ENCODE results near the gene TRMT11. TPM values are rescaled to one million over a fixed set of nuclear protein-coding genes. Genes with fewer than 3 reads are reported as not detected.

TRMT11 gene
- total and polyA plus RNA-seq, 2 of the 13 experiments (the other 11 are each of a cell fraction or from before 2014, with no cell fraction given): 42.2 to 81.9 TPM

DNA sequence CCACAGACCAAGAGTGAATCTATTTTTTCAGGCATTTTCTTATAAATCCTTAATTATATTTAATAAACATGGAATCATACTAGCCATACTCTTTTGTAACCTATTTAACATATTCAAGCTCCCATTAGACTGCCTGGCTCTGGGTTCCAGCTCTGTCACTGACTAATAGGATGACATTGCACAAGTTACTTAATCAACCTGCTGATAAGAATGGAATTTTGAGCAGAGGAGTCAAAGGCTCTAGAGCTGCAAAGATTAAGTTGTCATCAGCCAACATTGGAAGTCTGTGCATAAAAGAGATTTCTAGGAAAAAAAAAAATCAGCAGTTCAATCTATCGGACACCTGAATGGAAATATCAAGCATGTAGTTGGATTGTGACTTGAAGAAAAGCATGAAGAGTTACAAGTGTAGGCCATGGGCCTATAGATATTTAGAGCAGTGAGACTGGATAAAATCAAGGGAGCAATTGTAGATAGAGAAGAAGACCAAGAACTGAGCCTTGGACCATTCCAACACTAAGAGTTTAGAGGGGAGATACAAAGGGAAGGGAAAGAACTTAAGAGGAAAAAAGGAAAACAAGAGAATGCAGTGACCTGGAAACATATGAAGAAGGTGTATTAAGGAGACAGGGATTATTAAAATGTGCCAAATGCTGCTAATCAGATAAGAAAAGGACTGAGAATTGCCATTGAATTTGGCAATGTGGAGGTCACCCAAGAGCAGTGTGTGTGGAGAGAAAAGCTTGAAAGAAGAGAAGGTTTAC, 40.8 kb upstream of the TRMT11 start (continued):
- 0 out of 2 replicates have a peak, but pooled peaks have one; percentile 48 for TF ChIP-seq TGIF2 (CRISPR knock-in tag; IDR thresholded peaks at IDR 0.05)
- no peak for TF ChIP-seq ZNF335 (CRISPR knock-in tag; IDR thresholded peaks at IDR 0.05)
- no peak for TF ChIP-seq KDM5B (CRISPR knock-in tag; IDR thresholded peaks at IDR 0.05; ENCODE audit: borderline replicate concordance)
- peak; percentile 97 for TF ChIP-seq BCL6 (CRISPR knock-in tag; IDR thresholded peaks at IDR 0.05)
- no peak for TF ChIP-seq ZNF850 (CRISPR knock-in tag; conservative IDR thresholded peaks at IDR 0.05)
- TF ChIP-seq, protein P1, sequence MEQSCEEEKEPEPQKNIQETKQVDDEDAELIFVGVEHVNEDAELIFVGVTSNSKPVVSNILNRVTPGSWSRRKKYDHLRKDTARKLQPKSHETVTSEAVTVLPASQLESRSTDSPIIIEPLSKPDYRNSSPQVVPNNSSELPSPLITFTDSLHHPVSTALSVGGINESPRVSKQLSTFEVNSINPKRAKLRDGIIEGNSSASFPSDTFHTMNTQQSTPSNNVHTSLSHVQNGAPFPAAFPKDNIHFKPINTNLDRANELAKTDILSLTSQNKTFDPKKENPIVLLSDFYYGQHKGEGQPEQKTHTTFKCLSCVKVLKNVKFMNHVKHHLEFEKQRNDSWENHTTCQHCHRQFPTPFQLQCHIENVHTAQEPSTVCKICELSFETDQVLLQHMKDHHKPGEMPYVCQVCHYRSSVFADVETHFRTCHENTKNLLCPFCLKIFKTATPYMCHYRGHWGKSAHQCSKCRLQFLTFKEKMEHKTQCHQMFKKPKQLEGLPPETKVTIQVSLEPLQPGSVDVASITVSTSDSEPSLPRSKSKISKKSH (CRISPR knock-in tag; IDR thresholded peaks at IDR 0.05; ENCODE audit: borderline replicate concordance): no peak
- no peak for TF ChIP-seq ZBTB42 (CRISPR knock-in tag; IDR thresholded peaks at IDR 0.05)
- TF ChIP-seq ZNF431 (CRISPR knock-in tag; IDR thresholded peaks at IDR 0.05; ENCODE audit: borderline replicate concordance, low read depth): no peak
- no peak for TF ChIP-seq ZNF773 (CRISPR knock-in tag; IDR thresholded peaks at IDR 0.05; ENCODE audit: borderline replicate concordance)
- no peak for TF ChIP-seq ZNF616 (CRISPR knock-in tag; IDR thresholded peaks at IDR 0.05; ENCODE audit: low read depth)
- TF ChIP-seq SP5 (CRISPR knock-in tag; IDR thresholded peaks at IDR 0.05; ENCODE audit: borderline replicate concordance, low read depth): no peak
- no peak for TF ChIP-seq DNMT3B (CRISPR knock-in tag; conservative IDR thresholded peaks at IDR 0.05)
- TF ChIP-seq FLYWCH1 (CRISPR knock-in tag; IDR thresholded peaks at IDR 0.05): no peak
- TF ChIP-seq ZFAT (CRISPR knock-in tag; conservative IDR thresholded peaks at IDR 0.05): no peak
- TF ChIP-seq ZNF570 (CRISPR knock-in tag; IDR thresholded peaks at IDR 0.05; ENCODE audit: borderline replicate concordance): no peak
- no peak for TF ChIP-seq XBP1 (CRISPR knock-in tag; IDR thresholded peaks at IDR 0.05)
- no peak for TF ChIP-seq ZFP90 (CRISPR knock-in tag; IDR thresholded peaks at IDR 0.05; ENCODE audit: borderline replicate concordance)
- TF ChIP-seq ZNF343 (CRISPR knock-in tag; IDR thresholded peaks at IDR 0.05): no peak
- no peak for TF ChIP-seq ZNF12 (CRISPR knock-in tag; IDR thresholded peaks at IDR 0.05)
- TF ChIP-seq GFI1 (CRISPR knock-in tag; IDR thresholded peaks at IDR 0.05; ENCODE audit: borderline replicate concordance): no peak
- peak; percentile 69; the same call in 1 of the 2 replicates for TF ChIP-seq ATF1 (CRISPR knock-in tag; IDR thresholded peaks at IDR 0.05)
- TF ChIP-seq MTA3 (CRISPR knock-in tag; IDR thresholded peaks at IDR 0.05): no peak
- TF ChIP-seq ZNF772 (CRISPR knock-in tag; IDR thresholded peaks at IDR 0.05): no peak
- no peak for TF ChIP-seq RNF2 (conservative IDR thresholded peaks at IDR 0.05; ENCODE audit: low read depth)
- TF ChIP-seq MAFG (CRISPR knock-in tag; IDR thresholded peaks at IDR 0.05): no peak
- TF ChIP-seq ARNT2 (CRISPR knock-in tag; IDR thresholded peaks at IDR 0.05; ENCODE audit: low read depth): no peak
- no peak for TF ChIP-seq ZNF629 (CRISPR knock-in tag; conservative IDR thresholded peaks at IDR 0.05)

All from HepG2 (cell line).